ENCODE results near the gene CENPS. TPM values are rescaled to one million over a fixed set of nuclear protein-coding genes. Genes with fewer than 3 reads are reported as not detected.
"Not testable (repeated sequence)": the region's sequence is repeated elsewhere in the genome, so short reads cannot be mapped to it uniquely, and the experiment has no call there.

CENPS gene
- total RNA-seq, 5 donors from 2014 or later (not counting 1 experiment from before 2014, with no cell fraction given) = 3.5 to 9.7 (median 5.8) TPM

DNA sequence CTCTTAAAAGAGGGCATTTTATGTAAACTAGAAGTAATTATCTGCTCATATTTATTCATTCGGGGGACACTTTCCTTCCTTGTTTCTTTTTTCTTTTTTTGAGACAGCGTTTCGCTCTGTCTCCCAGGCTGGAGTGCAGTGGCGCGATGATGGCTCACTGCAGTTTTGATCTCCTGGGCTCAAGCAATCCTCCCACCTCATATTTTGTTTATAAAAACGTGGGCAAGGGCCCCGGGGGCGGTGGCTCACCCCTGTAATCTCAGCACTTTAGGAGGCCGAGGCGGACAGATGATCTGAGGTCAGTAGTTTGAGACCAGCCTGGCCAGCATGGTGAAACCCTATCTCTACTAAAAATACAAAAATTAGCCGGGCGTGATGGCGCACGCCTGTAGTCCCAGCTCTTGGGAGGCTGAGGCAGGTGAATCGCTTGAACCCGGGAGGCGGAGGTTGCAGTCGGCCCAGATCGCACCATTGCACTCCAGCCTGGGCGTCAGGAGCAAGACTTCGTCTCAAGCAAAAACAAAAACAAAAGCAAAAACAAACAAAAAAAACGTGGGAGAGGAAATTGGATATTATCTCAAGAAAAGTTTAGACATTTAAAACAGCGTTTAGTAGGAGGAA lies 43.0 kb downstream of the CENPS start:
- Histone ChIP-seq H3K9me3 (no peaks in the 10 kb centered on the region), H3K4me1 (ENCODE audit: control insufficient read depth in 1 of 2, extremely low read depth in 1 of 2, insufficient read depth in 2 of 2, low read length in 2 of 2) (peaks cover 15 to 43% of the 10 kb centered on the region in 2 experiments), H3K36me3 (ENCODE audit: control insufficient read depth in 2 of 2, extremely low read depth in 1 of 2, insufficient read depth in 1 of 2, low read length in 1 of 2) (peaks cover 6 to 10% of the 10 kb centered on the region in 2 donors), H3K27ac (ENCODE audit: low read length) (no peak overlapping the region), H3K4me3 (ENCODE audit: control insufficient read depth in 1 of 2, extremely low read depth in 1 of 2, low read length in 1 of 2) (no peak overlapping the region), H3K27me3 (replicated peaks in 1 of 2; ENCODE audit: control insufficient read depth in 2 of 2, extremely low read depth in 1 of 2, insufficient read depth in 2 of 2, low read length in 1 of 2) (no peaks in the 10 kb centered on the region)
- Mint-ChIP-seq H3K4me3 (peak overlapping the region; percentile 92 to 99 (median 94)), H3K27me3 (no peaks in the 10 kb centered on the region), H3K4me1 (peaks cover 46 to 49% (median 47%) of the 10 kb centered on the region in 3 donors), H3K27ac (peak overlapping the region in 1 of 2 donors; percentile 85), H3K9me3 (no peaks in the 10 kb centered on the region), H3K36me3 (peaks cover 7% of the 10 kb centered on the region)
- DNase-seq = no peak
- 92% methylated on average over 9 of the region's 23 CpGs for WGBS (ENCODE audit: insufficient coverage)
- POLR2A ChIA-PET = interaction anchor here in 1 of 2 donors (0.6 kb wide), 1 partner anchor 8 kb away, joined by 12 read pairs; no protein-coding TSS in a partner anchor
- CTCF ChIA-PET = no interaction called here
- ATAC-seq (replicated peaks in 1 of 4) = no peak

DNA sequence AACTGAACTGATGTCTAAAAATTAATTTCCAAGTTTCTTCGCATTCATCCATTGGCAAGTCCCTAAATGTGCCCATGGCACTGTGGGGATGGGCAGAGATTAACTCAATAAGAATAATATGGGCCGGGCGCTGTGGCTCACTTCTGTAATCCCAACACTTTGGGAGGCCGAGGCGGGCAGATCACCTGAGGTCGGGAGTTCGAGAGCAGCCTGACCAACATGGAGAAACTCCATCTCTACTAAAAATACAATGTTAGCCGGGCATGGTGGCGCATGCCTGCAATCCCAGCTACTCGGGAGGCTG lies 44.0 kb downstream of the CENPS start:
- peak overlapping the region; percentile 74 to 76 for H3K4me3 ChIP-seq (ENCODE audit: control insufficient read depth in 1 of 2, extremely low read depth in 1 of 2, low read length in 1 of 2)

DNA sequence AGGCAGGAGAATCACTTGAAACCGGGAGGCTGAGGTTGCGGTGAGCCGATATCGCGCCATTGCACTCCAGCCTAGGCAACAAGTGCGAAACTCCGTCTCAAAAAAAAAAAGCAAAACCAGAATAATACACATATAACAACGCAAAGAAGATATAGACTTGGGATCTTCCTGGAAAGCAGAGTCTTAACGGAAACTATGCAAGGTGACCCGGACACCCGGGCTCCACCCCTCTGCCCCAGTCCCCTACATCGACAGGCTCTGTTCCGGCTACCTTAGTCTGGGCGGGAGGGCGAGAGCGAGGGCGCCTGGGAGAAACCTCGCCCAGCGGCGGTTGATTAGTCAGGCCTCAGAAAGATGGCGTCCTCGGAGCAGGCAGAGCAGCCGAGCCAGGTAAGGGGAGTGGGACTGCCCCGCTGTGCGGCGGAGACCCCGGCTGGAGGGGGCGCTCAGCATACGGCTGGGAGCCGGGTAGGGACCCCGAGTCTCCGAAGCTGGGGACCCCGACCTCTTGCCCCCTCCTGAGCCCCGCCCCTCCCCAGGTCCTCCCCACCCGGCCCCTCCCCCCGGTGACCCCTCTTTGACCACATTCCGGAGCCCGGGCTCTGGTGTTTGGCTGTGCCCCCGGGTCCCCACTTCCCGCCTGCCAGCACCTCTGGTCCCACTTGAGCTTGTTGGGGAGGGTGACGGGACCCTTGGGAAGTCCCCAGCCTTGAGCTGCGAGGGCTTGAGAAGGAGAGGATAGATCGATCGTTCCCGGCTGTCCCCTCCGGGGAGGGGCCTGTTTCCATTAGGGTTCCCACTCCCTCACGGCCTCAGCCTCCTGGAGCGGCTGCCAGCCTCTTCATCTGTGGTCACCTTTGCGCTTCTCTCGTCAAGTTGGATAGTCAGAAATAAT lies 44.6 kb downstream of the CENPS start, which contains the start of gene PEX14:
Gene PEX14 (plus strand): TSS at position 338 of the 895 bp plus-strand sequence. CDS start 17 bp downstream, at position 355.
- H3K4me1 Mint-ChIP-seq = peaks cover 52 to 57% (median 54%) of the 10 kb centered on the region in 3 donors
- Histone ChIP-seq H3K9me3 (no peaks in the 10 kb centered on the region), H3K4me1 (ENCODE audit: control insufficient read depth in 1 of 2, extremely low read depth in 1 of 2, insufficient read depth in 2 of 2, low read length in 2 of 2) (peaks cover 15 to 43% of the 10 kb centered on the region in 2 experiments), H3K27ac (ENCODE audit: low read length) (peak within 1 kb of the TSS; percentile 50), H3K4me3 (ENCODE audit: control insufficient read depth in 1 of 2, extremely low read depth in 1 of 2, low read length in 1 of 2) (peak within 1 kb of the TSS; percentile 74 to 76), H3K36me3 (ENCODE audit: control insufficient read depth in 2 of 2, extremely low read depth in 1 of 2, insufficient read depth in 1 of 2, low read length in 1 of 2) (no peaks in the 10 kb centered on the region), H3K27me3 (replicated peaks in 1 of 2; ENCODE audit: control insufficient read depth in 2 of 2, extremely low read depth in 1 of 2, insufficient read depth in 2 of 2, low read length in 1 of 2) (no peaks in the 10 kb centered on the region)
- DNase-seq (peak; percentile 71 to 89 (median 80)), ATAC-seq (replicated peaks in 1 of 4) (peak; percentile 77 to 83 (median 82))
- H3K9me3 Mint-ChIP-seq = no peaks in the 10 kb centered on the region
- peak within 1 kb of the TSS; percentile 93 to 97 (median 95) for H3K4me3 Mint-ChIP-seq
- no peaks in the 10 kb centered on the region for H3K27me3 Mint-ChIP-seq
- under 1% methylated on average over 18 of the region's 50 CpGs for WGBS (ENCODE audit: insufficient coverage)
- H3K27ac Mint-ChIP-seq = peak within 1 kb of the TSS; percentile 85 to 88
- H3K36me3 Mint-ChIP-seq = no peaks in the 10 kb centered on the region
- ChIA-PET POLR2A (interaction anchor here in 1 of 2 donors (0.6 kb wide), 1 partner anchor 22 kb away, joined by 3 read pairs; no protein-coding TSS in a partner anchor), CTCF (interaction anchor here in 1 of 2 donors (0.6 to 1.0 kb wide), 3 partner anchors 45 to 1331 kb away, joined by 3 to 6 read pairs (median 5); partner anchors contain the start of genes CENPS and CLCN6)

More for the DNA sequence above, 44.0 kb downstream of the CENPS start:
- peaks cover 15 to 43% of the 10 kb centered on the region in 2 experiments for H3K4me1 ChIP-seq (ENCODE audit: control insufficient read depth in 1 of 2, extremely low read depth in 1 of 2, insufficient read depth in 2 of 2, low read length in 2 of 2)
- 100% methylated on average over 5 of the region's 10 CpGs for WGBS (ENCODE audit: insufficient coverage)
- H3K27me3 Mint-ChIP-seq; ATAC-seq (replicated peaks in 1 of 4); H3K36me3 Mint-ChIP-seq; H3K9me3 Mint-ChIP-seq; CTCF ChIA-PET; DNase-seq; H3K27me3 ChIP-seq (replicated peaks in 1 of 2; ENCODE audit: control insufficient read depth in 2 of 2, extremely low read depth in 1 of 2, insufficient read depth in 2 of 2, low read length in 1 of 2); H3K36me3 ChIP-seq (ENCODE audit: control insufficient read depth in 2 of 2, extremely low read depth in 1 of 2, insufficient read depth in 1 of 2, low read length in 1 of 2); H3K9me3 ChIP-seq; H3K27ac ChIP-seq (ENCODE audit: low read length): not testable (repeated sequence)
- POLR2A ChIA-PET = interaction anchor here in 1 of 2 donors (0.6 kb wide), 1 partner anchor 22 kb away, joined by 3 read pairs; no protein-coding TSS in a partner anchor
- Mint-ChIP-seq H3K27ac (peak overlapping the region; percentile 82 to 85), H3K4me3 (peak overlapping the region; percentile 83 to 97 (median 95)), H3K4me1 (peaks cover 48 to 55% (median 49%) of the 10 kb centered on the region in 3 donors)

DNA sequence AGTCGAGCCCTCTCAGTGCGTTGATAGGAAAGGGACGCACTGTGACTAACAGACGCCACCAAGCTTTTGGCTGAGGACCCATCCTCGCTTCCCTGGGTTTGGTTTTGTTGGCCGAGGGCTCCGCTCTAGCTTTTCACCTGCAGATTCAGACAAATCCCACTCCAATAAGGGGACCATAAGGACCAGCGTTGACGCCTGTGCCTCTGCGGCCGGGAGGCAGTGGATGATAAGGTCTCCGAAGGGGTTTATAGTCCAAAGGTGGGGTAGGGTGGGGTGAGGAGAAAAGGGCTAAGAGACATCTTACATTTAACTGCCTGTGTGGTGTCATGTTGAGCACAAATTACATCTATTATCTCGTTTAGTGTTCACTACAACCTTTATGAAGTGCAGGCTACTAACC lies 45.3 kb downstream of the CENPS start:
- DNase-seq (no peak), ATAC-seq (replicated peaks in 1 of 4) (no peak)
- peak overlapping the region; percentile 50 for H3K27ac ChIP-seq (ENCODE audit: low read length)
- H3K9me3 ChIP-seq = no peaks in the 10 kb centered on the region
- peak overlapping the region; percentile 74 to 76 for H3K4me3 ChIP-seq (ENCODE audit: control insufficient read depth in 1 of 2, extremely low read depth in 1 of 2, low read length in 1 of 2)
- Mint-ChIP-seq H3K27me3 (no peaks in the 10 kb centered on the region), H3K9me3 (no peaks in the 10 kb centered on the region), H3K4me3 (peak overlapping the region; percentile 93 to 97 (median 95)), H3K36me3 (no peaks in the 10 kb centered on the region), H3K27ac (peak overlapping the region; percentile 84 to 88), H3K4me1 (peaks cover 52 to 57% (median 54%) of the 10 kb centered on the region in 3 donors)
- POLR2A ChIA-PET = no interaction called here
- no peaks in the 10 kb centered on the region for H3K27me3 ChIP-seq (replicated peaks in 1 of 2; ENCODE audit: control insufficient read depth in 2 of 2, extremely low read depth in 1 of 2, insufficient read depth in 2 of 2, low read length in 1 of 2)
- H3K4me1 ChIP-seq (ENCODE audit: control insufficient read depth in 1 of 2, extremely low read depth in 1 of 2, insufficient read depth in 2 of 2, low read length in 2 of 2) = peaks cover 15 to 43% of the 10 kb centered on the region in 2 experiments
- CTCF ChIA-PET = interaction anchor here in 1 of 2 donors (0.6 to 1.0 kb wide), 3 partner anchors 45 to 1331 kb away, joined by 3 to 6 read pairs (median 5); partner anchors contain the start of genes CENPS and CLCN6
- WGBS (ENCODE audit: insufficient coverage) = 0% methylated on average over 3 of the region's 13 CpGs
- H3K36me3 ChIP-seq (ENCODE audit: control insufficient read depth in 2 of 2, extremely low read depth in 1 of 2, insufficient read depth in 1 of 2, low read length in 1 of 2) = no peaks in the 10 kb centered on the region

DNA sequence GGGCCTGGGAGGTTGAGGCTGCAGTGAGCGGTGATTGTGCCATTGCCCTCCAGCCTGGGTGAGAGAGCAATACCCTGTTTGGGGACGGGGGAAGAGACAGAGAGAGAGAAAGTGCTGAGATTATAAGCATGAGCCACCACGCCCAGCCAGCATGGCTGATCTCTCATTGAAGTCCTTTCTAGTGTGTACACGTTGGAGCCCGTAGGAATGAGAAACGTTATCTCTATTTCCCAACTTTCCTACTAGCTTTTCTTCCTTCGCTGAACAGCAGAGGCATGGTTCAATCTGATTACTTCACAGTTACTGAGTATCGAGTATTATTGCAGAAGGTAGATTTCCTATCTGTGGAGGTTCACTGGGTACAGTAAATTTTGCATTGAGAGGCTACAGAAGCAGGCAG lies 49.1 kb downstream of the CENPS start:
- Histone ChIP-seq H3K4me1 (ENCODE audit: control insufficient read depth in 1 of 2, extremely low read depth in 1 of 2, insufficient read depth in 2 of 2, low read length in 2 of 2) (peaks cover 6 to 22% of the 10 kb centered on the region in 2 experiments), H3K27me3 (replicated peaks in 1 of 2; ENCODE audit: control insufficient read depth in 2 of 2, extremely low read depth in 1 of 2, insufficient read depth in 2 of 2, low read length in 1 of 2) (no peaks in the 10 kb centered on the region), H3K9me3 (no peaks in the 10 kb centered on the region), H3K36me3 (ENCODE audit: control insufficient read depth in 2 of 2, extremely low read depth in 1 of 2, insufficient read depth in 1 of 2, low read length in 1 of 2) (peaks cover 0 to 3% of the 10 kb centered on the region in 2 donors), H3K4me3 (ENCODE audit: control insufficient read depth in 1 of 2, extremely low read depth in 1 of 2, low read length in 1 of 2) (no peak overlapping the region), H3K27ac (ENCODE audit: low read length) (no peak overlapping the region)
- ChIA-PET CTCF (interaction anchor here in 1 of 2 donors (1.1 kb wide), 2 partner anchors 12 to 19 kb away, joined by 3 to 4 read pairs; no protein-coding TSS in a partner anchor), POLR2A (no interaction called here)
- H3K4me3 Mint-ChIP-seq = no peak overlapping the region
- H3K4me1 Mint-ChIP-seq = peaks cover 32 to 42% (median 38%) of the 10 kb centered on the region in 3 donors
- ATAC-seq (replicated peaks in 1 of 4) (no peak), DNase-seq (no peak)
- no peaks in the 10 kb centered on the region for H3K9me3 Mint-ChIP-seq
- 100% methylated on average over 2 of the region's 8 CpGs for WGBS (ENCODE audit: insufficient coverage)
- no peaks in the 10 kb centered on the region for H3K27me3 Mint-ChIP-seq
- peak overlapping the region in 1 of 2 donors; percentile 7 for H3K27ac Mint-ChIP-seq
- H3K36me3 Mint-ChIP-seq = no peaks in the 10 kb centered on the region

DNA sequence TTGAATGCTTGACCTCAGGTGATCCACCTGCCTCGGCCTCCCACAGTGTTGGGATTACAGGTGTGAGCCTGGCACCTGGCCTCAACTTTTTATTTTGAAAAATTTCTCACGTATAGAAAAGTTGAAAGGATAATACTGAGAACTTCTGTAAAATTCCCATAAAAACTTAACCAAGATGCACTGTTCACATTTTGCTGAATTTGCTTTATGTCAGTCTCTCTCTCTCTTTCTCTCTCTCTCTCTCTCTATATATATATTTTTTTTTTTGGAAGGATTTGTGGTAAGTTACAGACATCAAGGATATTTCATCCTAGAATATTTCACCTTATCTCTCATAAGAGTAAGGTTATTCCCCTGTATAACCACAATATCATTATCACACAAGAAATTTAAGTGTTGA lies 50.4 kb downstream of the CENPS start:
- no CpG with 5 or more reads among the region's 2 CpGs for WGBS (ENCODE audit: insufficient coverage)
- CTCF ChIA-PET = interaction anchor here in 1 of 2 donors (0.7 kb wide), 1 partner anchor 110 kb away, joined by 3 read pairs; no protein-coding TSS in a partner anchor
- Histone ChIP-seq H3K36me3 (ENCODE audit: control insufficient read depth in 2 of 2, extremely low read depth in 1 of 2, insufficient read depth in 1 of 2, low read length in 1 of 2) (peaks cover 0 to 3% of the 10 kb centered on the region in 2 donors), H3K9me3 (no peaks in the 10 kb centered on the region), H3K27me3 (replicated peaks in 1 of 2; ENCODE audit: control insufficient read depth in 2 of 2, extremely low read depth in 1 of 2, insufficient read depth in 2 of 2, low read length in 1 of 2) (no peaks in the 10 kb centered on the region), H3K4me3 (ENCODE audit: control insufficient read depth in 1 of 2, extremely low read depth in 1 of 2, low read length in 1 of 2) (no peak overlapping the region), H3K27ac (ENCODE audit: low read length) (no peak overlapping the region), H3K4me1 (ENCODE audit: control insufficient read depth in 1 of 2, extremely low read depth in 1 of 2, insufficient read depth in 2 of 2, low read length in 2 of 2) (peaks cover 2 to 12% of the 10 kb centered on the region in 2 experiments)
- no peaks in the 10 kb centered on the region for H3K9me3 Mint-ChIP-seq
- no peak overlapping the region for H3K27ac Mint-ChIP-seq
- POLR2A ChIA-PET = no interaction called here
- H3K36me3 Mint-ChIP-seq = peaks cover 3% of the 10 kb centered on the region
- DNase-seq (no peak), ATAC-seq (replicated peaks in 1 of 4) (no peak)
- H3K4me1 Mint-ChIP-seq = peaks cover 27 to 38% (median 35%) of the 10 kb centered on the region in 3 donors
- H3K27me3 Mint-ChIP-seq = no peaks in the 10 kb centered on the region
- H3K4me3 Mint-ChIP-seq = no peak overlapping the region

Data from T-cell (primary cell).